Measurements from ENCODE around the gene SNRPD3.
"Not testable (repeated sequence)": the region's sequence is repeated elsewhere in the genome, so short reads cannot be mapped to it uniquely, and the experiment has no call there.

SNRPD3 gene

GRCh38 chr22:24607429-24607983, 51.7 kb downstream of the SNRPD3 start:
- peak; percentile 33 to 41 for DNase-seq (ENCODE audit: low read depth in 1 of 2, low spot score in 1 of 2)

DNA sequence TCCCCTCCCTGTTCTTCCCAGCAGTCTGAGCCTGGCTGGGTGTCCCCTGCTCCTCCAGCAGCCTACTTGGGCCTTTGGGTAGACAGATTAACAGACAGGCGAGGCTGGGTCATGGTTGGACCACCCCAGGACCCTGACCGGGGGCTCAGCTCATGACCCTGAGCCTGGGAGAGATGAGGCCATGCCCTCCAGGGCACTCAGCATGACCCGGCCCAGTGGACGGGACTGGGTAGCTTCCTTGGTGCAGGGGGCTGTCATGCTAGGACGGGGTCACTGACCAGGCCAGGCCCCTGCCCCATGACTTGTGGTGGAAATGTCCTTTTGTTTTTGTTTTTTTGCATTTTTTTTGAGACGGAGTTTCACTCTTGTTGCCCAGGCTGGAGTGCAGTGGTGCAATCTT, 52.5 kb downstream of the SNRPD3 start:
- not testable (repeated sequence) for DNase-seq (ENCODE audit: low read depth in 1 of 2, low spot score in 1 of 2)

DNA sequence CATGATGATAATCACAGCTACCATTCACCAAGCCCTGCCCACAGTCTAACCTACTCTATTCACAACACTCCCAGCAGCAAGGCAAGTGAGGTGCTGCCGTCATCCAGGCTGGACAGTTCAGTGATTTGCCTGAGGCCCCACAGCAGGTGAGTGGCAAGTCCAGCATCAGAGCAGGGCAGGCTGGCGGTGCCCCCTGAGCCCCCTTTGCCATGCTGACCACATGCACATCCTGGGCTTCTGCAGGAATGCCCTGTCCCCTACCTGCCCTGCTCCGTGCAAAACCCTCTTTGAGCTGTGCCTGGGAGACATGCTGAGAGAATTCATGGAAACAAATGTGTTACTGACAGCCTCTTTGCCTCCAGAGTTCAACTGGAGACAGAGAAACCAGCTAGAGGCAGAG, 54.1 kb downstream of the SNRPD3 start:
- DNase-seq (ENCODE audit: low read depth in 1 of 2, low spot score in 1 of 2) = not testable (repeated sequence)

GRCh38 chr22:24614794-24615193, 59.0 kb downstream of the SNRPD3 start:
- not testable (repeated sequence) for DNase-seq (ENCODE audit: low read depth in 1 of 2, low spot score in 1 of 2)

GRCh38 chr22:24621244-24621643, 65.4 kb downstream of the SNRPD3 start:
- not testable (repeated sequence) for DNase-seq (ENCODE audit: low read depth in 1 of 2, low spot score in 1 of 2)

DNA sequence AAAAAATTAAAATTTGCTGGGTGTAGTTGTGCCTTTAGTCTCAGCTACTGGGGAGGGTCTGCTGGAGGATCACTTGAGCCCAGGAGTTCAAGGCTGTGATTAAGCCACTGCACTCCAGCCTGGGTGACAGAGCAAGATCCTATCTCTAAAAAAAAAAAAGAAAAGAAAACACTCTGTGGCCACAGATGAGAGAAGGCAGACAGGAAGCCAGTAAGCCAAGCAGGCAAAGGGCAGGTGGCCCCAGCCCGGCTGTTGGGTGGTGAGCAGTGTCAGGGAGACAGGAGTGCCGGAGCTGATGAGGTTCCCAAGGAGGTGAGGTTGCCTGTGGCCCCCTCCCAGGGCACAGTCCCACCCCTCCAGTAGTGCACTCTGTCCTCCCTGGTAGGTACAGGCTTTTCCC, 66.8 kb downstream of the SNRPD3 start:
- not testable (repeated sequence) for DNase-seq (ENCODE audit: low read depth in 1 of 2, low spot score in 1 of 2)
